GM23248 (cell line): ENCODE measurements around the gene ATG16L2. TPM values are rescaled to one million over a fixed set of nuclear protein-coding genes. Genes with fewer than 3 reads are reported as not detected.

Experiments used
- DNase-seq: peaks from one replicate; pipeline ENCODE4 v3.0.0-alpha.2; 2015
- H2AFZ ChIP-seq: fragments of 200-600 bp; sonication (generic); 2 replicates; pipeline ENCODE4 v1.6.1; 2016; ENCODE audit warnings: antibody characterized with exemption
- H3F3A ChIP-seq: fragments of 200-600 bp; sonication (generic); 2 replicates; pipeline ENCODE4 v1.6.1; 2016; ENCODE audit warnings: mild to moderate bottlenecking, antibody characterized with exemption, mixed run types; ENCODE audit not compliant: insufficient read depth
- H3K27ac ChIP-seq: fragments of 200-600 bp; sonication (generic); 2 replicates; pipeline ENCODE4 v1.5.1; 2016; ENCODE audit warnings: mild to moderate bottlenecking
- H3K27me3 ChIP-seq: fragments of 200-600 bp; sonication (generic); replicated peaks from 2 replicates; pipeline ENCODE4 v1.6.1; 2016; ENCODE audit warnings: mild to moderate bottlenecking; ENCODE audit not compliant: insufficient read depth
- H3K36me3 ChIP-seq: fragments of 200-600 bp; sonication (generic); 2 replicates; pipeline ENCODE4 v1.6.1; 2016; ENCODE audit warnings: low read depth, mild to moderate bottlenecking
- H3K4me1 ChIP-seq: fragments of 200-600 bp; sonication (generic); 2 replicates; pipeline ENCODE4 v1.6.1; 2016; ENCODE audit warnings: mild to moderate bottlenecking; ENCODE audit not compliant: insufficient read depth
- H3K4me2 ChIP-seq: fragments of 200-600 bp; sonication (generic); one replicate; pipeline ENCODE4 v1.6.1; 2016; ENCODE audit warnings: mild to moderate bottlenecking; ENCODE audit not compliant: unreplicated experiment
- H3K4me3 ChIP-seq: fragments of 200-600 bp; sonication (generic); 2 replicates; pipeline ENCODE4 v1.5.1; 2016; ENCODE audit warnings: mild to moderate bottlenecking
- H3K79me2 ChIP-seq: fragments of 200-600 bp; sonication (generic); 2 replicates; pipeline ENCODE4 v1.6.1; 2016; ENCODE audit warnings: mild to moderate bottlenecking; ENCODE audit not compliant: insufficient read depth
- H3K9ac ChIP-seq: fragments of 200-600 bp; sonication (generic); 2 replicates; pipeline ENCODE4 v1.6.1; 2016; ENCODE audit warnings: mild to moderate bottlenecking
- H3K9me2 ChIP-seq: fragments of 200-600 bp; sonication (generic); 2 replicates; pipeline ENCODE4 v1.6.1; 2016; ENCODE audit warnings: mixed run types, mild to moderate bottlenecking, moderate library complexity; ENCODE audit not compliant: insufficient read depth
- H3K9me3 ChIP-seq: fragments of 200-600 bp; sonication (generic); one replicate; pipeline ENCODE4 v1.6.1; 2017; ENCODE audit warnings: low read depth
- H4K20me1 ChIP-seq: fragments of 200-600 bp; sonication (generic); 2 replicates; pipeline ENCODE4 v1.6.0; 2016; ENCODE audit not compliant: insufficient read depth
- EZH2 ChIP-seq: fragments of 200-600 bp; sonication (generic); IDR thresholded peaks from 2 replicates; pipeline ENCODE4 v1.6.1; 2018; ENCODE audit warnings: antibody characterized with exemption, mild to moderate bottlenecking; ENCODE audit not compliant: insufficient read depth, poor library complexity, severe bottlenecking
- EZH2phosphoT487 ChIP-seq: fragments of 200-600 bp; sonication (generic); IDR thresholded peaks from 2 replicates; pipeline ENCODE4 v1.6.1; 2018; ENCODE audit warnings: antibody characterized with exemption, moderate library complexity, mild to moderate bottlenecking, low read depth; ENCODE audit not compliant: insufficient read depth
- WGBS, 2 experiments: methylation state at CpG; one replicate each; pipeline ENCODE4 v1.1.6; 2015 to 2017; ENCODE audit warnings: low lambda C conversion rate in 2 of 2, low coverage in 1 of 2; ENCODE audit errors: missing lambda C conversion rate in 2 of 2; 5-methylcytosine and 5-hydroxymethylcytosine counted together
- in situ Hi-C: fragments of 300-500 bp; cut with MboI; formaldehyde crosslinking; loops from 2 replicates; pipeline ENCODE4 v1.15.0; 2020
- polyA plus RNA-seq: library from polyadenylated mRNA; unstranded; fragments of >200 nt; fragmentation: Nextera tagmentation; extraction: Ambion mirVana; gene quantifications from 2 replicates; pipeline ENCODE4 v1.2.1, GENCODE V29; 2016
- total RNA-seq: library from RNA; depleted of rRNA; stranded (reverse); fragments of >200 nt; shearing (Covaris generic); gene quantifications from 2 replicates; pipeline ENCODE4 v1.2.3, GENCODE V29; 2014

ATG16L2 gene
- total and polyA plus RNA-seq, 2 experiments from 2014 or later, result 12.3 to 14.3 TPM

DNA sequence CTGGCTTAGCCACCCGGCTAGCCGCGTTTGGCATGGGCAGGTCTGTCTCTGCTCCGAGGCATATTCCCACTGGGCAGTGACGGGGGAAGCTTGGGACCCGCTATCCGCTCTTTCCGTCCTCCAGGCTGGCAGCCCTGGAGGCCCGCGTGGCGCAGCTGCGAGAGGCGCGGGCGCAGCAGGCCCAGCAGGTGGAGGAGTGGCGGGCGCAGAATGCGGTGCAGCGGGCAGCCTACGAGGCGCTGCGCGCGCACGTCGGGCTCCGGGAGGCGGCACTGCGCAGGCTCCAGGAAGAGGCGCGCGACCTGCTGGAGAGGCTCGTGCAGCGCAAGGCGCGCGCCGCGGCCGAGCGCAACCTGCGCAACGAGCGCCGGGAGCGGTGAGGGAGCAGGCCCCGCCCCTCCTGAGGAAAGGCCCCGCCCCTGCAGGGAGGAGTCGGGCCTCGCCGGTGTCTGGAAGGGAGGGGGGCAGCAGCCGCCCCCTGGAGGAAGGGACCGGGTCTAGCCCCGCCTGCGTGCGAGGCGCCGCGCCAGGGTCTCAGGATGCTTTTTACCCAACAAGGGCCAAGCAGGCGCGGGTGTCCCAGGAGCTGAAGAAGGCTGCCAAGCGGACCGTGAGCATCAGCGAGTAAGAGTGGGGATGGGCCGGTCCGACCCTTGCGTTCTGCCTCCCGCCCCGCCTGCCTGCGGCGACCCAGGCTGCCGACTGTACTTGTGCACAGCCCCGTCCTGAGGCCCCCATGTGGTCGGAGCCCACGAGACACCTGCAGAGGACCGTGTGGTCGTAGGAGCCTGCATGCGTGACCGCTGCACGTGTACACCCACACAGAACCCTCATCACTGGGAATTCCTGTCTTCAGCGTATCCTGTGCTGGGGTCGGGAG lies 7.9 kb downstream of the ATG16L2 start:
- H3K27me3 ChIP-seq, result no peaks in the 10 kb centered on the region
- H3K9me3 ChIP-seq, result no peaks in the 10 kb centered on the region
- peak overlapping the region; percentile 68 for H3K4me2 ChIP-seq
- H3K9ac ChIP-seq, result peak overlapping the region; percentile 44; the same call in 1 of the 2 replicates
- 17 to 19% methylated on average over 37 to 82 of the region's 82 CpGs for WGBS, 2 experiments
- no peak overlapping the region for H3K27ac ChIP-seq
- H3K79me2 ChIP-seq, result no peaks in the 10 kb centered on the region
- no peaks in the 10 kb centered on the region for H3F3A ChIP-seq
- in situ Hi-C loops, result no loop called here
- H3K4me3 ChIP-seq, result peak overlapping the region; percentile 68
- DNase-seq, result peak; percentile 92
- H4K20me1 ChIP-seq, result no peaks in the 10 kb centered on the region
- H3K9me2 ChIP-seq, result no peaks in the 10 kb centered on the region
- TF ChIP-seq EZH2phosphoT487, result no peak
- TF ChIP-seq EZH2, result no peak
- no peaks in the 10 kb centered on the region; the same call in 1 of the 2 replicates for H3K36me3 ChIP-seq
- H3K4me1 ChIP-seq, result no peaks in the 10 kb centered on the region
- H2AFZ ChIP-seq, result peak overlapping the region; percentile 65

DNA sequence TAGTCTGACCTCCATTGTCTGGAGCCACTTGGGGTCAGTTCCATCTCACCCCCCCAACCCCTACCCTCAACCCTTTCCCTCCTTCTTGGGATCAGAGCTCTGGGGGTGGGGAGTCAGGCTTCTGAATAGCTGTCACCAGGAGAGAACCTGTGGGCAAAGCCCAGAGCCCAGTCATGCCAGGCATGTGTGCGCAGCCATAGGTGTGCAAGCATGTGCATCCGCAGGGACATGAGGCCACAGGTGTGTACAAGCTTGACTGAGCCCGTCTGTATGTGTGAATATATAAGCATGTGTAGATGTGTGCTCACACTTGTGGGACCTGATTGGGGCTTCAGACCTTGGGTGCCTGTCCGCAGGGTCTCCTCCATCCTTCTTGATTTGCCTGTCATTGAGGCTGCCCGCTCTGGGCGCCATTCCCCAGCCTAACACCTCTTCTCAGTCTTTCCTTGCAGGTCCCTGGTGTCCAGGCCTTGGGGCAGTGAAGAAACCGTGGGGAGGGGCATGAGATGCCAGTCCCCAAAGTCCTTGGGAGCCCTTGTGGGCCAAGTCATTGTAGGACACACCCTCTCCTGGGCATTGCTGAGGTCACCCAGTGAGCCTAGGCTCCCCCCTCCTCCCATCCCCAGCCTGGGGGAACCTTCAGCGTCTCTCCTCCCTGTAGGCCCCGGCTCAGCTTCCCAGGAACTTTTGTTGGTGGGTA lies 9.0 kb downstream of the ATG16L2 start:
- 88 to 90% methylated on average over 9 of the region's 9 CpGs for WGBS, 2 experiments
- Histone ChIP-seq H3K36me3 (no peaks in the 10 kb centered on the region; the same call in 1 of the 2 replicates), H4K20me1 (no peaks in the 10 kb centered on the region), H3K9me3 (no peaks in the 10 kb centered on the region), H3F3A (no peaks in the 10 kb centered on the region), H3K4me3 (no peak overlapping the region), H3K9ac (no peak overlapping the region), H3K9me2 (no peaks in the 10 kb centered on the region), H3K4me2 (no peak overlapping the region), H3K79me2 (no peaks in the 10 kb centered on the region), H3K4me1 (no peaks in the 10 kb centered on the region), H3K27me3 (no peaks in the 10 kb centered on the region), H3K27ac (no peak overlapping the region), H2AFZ (no peak overlapping the region)
- in situ Hi-C loops, result no loop called here
- no peak for DNase-seq
- TF ChIP-seq EZH2phosphoT487, result no peak
- no peak for TF ChIP-seq EZH2

DNA sequence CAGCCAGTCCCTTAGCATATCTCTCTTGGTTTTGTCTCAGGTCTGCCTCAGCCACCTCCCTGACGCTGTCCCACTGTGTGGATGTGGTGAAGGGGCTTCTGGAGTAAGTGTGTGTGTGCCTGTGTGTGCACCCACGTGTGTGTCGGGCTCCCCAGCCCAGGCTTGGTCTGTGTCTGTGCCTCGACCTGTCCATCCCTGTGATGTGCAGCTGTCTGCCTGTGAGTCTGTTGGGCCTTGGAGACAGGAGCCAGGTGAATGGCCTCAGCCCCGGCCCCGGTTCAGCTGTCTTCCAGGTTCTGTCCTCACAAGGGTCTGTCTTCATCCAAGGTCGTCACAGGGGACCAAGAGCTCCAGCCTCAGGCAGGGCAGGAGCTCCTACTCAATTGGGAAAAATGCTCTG lies 9.8 kb downstream of the ATG16L2 start:
- H2AFZ ChIP-seq, result no peak overlapping the region
- no peak overlapping the region for H3K9ac ChIP-seq
- H3K4me2 ChIP-seq, result no peak overlapping the region
- TF ChIP-seq EZH2 (no peak), EZH2phosphoT487 (no peak)
- no peaks in the 10 kb centered on the region for H3K79me2 ChIP-seq
- no peaks in the 10 kb centered on the region for H3K27me3 ChIP-seq
- H4K20me1 ChIP-seq, result no peaks in the 10 kb centered on the region
- no peak for DNase-seq
- H3K4me1 ChIP-seq, result no peaks in the 10 kb centered on the region
- WGBS, 2 experiments, result 77 to 82% methylated on average over 5 of the region's 7 CpGs
- no peak overlapping the region for H3K4me3 ChIP-seq
- no peak overlapping the region for H3K27ac ChIP-seq
- H3F3A ChIP-seq, result no peaks in the 10 kb centered on the region
- no peaks in the 10 kb centered on the region; the same call in 1 of the 2 replicates for H3K36me3 ChIP-seq
- H3K9me2 ChIP-seq, result no peaks in the 10 kb centered on the region
- H3K9me3 ChIP-seq, result no peaks in the 10 kb centered on the region
- in situ Hi-C loops, result no loop called here

DNA sequence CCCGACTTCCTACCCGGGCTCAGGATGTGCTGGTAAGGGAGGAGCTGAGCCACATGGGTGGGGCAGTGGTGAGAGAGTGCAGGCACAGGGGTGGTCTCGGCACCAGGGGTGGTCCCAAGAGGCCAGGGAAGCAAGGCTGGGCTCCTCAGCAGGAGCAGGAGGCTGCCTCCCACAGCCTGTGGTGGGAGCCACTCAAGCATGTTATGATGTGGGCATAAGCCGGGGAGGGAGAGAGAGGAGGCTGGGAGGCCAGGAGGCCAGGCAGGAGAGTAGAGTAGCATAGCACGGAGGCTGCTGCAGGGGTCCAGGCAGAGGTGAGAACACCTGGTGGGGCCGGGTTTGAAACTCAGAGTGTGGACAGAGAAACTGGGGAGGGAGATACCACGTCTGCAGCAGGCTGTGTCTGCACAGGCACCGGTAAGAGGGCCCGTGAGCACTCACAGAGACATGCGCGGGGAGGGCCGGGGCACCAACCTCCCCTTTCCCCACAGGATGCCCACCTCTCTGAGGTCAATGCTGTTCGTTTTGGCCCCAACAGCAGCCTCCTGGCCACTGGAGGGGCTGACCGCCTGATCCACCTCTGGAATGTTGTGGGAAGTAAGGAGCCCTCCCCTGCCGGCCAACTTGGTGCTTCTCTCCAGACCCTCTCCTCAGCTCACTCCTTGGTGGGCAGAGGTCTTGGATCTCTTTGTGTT lies 10.7 kb downstream of the ATG16L2 start:
- Histone ChIP-seq H3K4me1 (no peaks in the 10 kb centered on the region), H4K20me1 (no peaks in the 10 kb centered on the region), H3K36me3 (no peaks in the 10 kb centered on the region; the same call in 1 of the 2 replicates), H3K79me2 (no peaks in the 10 kb centered on the region), H3K4me3 (no peak overlapping the region), H3K27me3 (no peaks in the 10 kb centered on the region), H3K9me2 (no peaks in the 10 kb centered on the region), H3K9me3 (no peaks in the 10 kb centered on the region), H2AFZ (no peak overlapping the region), H3K9ac (no peak overlapping the region), H3F3A (no peaks in the 10 kb centered on the region), H3K27ac (no peak overlapping the region), H3K4me2 (no peak overlapping the region)
- TF ChIP-seq EZH2, result no peak
- TF ChIP-seq EZH2phosphoT487, result no peak
- in situ Hi-C loops, result loop anchor here (25.0 kb wide), 1 partner anchor 462 kb away; no protein-coding TSS in a partner anchor
- 73 to 76% methylated on average over 13 to 15 of the region's 15 CpGs for WGBS, 2 experiments
- no peak for DNase-seq
